UCSD-AML1 (cell line): ENCODE data around the gene SMG6.
"Not testable (repeated sequence)": the region's sequence is repeated elsewhere in the genome, so short reads cannot be mapped to it uniquely, and the experiment has no call there.

Source experiments
- DNase-seq: peaks from one replicate; lab custom pipeline; 2025; ENCODE audit not compliant: unreplicated experiment; lab: John Stamatoyannopoulos, UW

The SMG6 gene

DNA sequence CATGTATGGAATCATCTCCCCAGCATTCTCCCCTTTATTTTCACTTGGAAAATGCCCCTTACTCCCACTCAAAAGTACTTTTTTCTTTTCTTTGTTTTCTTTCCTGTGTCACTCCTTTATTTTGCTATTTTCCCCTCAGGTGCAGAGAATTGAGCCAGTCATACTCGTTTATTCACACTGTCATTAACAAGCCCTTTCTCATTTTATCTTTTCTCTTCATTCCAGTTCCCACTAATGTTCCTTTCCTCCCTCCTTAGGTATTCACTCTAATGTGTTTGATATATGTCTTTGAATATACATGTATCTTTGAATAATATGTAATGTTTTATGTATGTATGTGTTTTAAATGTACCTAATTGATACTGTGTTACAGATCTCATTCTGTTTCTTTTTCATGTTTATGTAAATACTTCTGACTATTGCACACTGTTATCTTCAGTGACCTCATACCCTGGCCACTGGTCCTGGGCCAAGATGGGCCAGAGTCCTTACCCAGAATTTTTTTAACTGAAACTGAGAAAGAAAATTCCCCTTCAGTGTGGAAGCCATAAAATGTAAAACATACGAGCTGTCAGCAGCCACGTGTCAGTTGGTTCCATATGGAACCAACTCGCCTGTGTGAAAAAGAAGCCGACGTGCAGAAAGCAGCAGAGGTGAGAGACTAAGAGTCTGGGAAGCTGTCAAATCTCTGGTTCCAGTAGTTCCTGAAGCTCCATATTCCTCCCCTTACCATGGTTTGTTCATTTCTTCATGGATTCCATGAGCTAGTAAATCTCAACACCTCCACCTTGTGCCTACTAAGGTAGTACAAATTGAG is 6.0 kb upstream of the SMG6 start:
- DNase-seq, result no peak

DNA sequence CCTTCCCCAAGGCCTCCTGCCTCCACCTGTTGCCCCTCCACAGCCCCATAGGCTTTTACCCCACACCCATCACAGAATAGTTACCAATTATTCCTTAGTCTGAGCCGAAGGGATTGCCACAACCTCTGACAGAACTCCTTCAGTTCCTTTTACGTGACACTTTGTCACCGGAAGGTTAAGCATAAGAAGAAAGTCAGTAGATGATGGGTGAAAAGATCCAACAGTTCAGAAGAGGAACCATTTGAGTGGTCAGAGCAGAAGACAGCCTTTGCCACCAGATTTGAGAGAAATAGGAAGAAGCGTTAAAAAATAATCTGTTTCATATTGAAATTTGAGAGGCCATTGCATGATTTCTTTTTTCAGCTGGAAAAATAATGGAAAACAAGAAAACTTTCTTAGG is 1.3 kb upstream of the SMG6 start:
- DNase-seq, result no peak

DNA sequence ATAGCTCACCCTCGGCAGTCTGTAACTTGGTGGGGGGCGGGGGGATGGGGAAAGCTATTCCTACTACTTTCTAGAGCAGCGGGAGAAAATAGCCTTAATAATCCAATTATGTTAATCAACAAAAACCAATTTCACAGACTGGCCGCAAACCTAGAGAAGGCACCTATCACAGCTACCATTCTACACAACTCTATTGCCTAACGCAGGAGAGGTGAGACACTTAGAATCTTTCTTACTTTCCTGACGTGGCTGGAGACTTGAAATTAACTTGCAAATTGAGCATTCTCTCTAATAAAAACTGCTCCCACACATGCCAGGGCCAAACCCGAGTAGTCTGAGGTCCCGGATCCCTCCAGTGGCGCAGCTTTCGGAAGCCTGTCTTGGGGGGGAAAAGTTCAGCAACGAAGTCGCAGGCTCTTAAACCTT is 794 bp downstream of the SMG6 start:
- DNase-seq, result no peak

DNA sequence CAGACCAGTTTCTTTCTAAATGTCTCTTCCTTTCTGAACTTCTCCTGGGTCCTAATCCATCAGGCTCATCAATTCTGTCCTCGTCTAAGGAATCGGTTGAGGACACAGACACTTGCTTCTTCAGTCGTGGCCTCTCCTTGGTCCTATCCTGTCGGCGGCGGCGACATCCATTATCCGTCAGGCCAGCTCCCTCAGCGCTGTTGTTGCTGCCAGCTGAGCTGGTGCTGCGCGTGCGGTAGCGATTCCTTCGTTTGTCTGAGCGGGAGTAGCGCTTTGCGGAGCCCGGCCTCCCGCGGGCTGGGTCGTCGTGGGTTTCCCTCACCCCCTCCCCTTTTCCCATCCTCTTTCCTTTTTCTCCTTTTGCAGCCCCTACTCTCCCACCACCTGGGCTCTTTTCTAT is 3.8 kb downstream of the SMG6 start:
- no peak for DNase-seq

DNA sequence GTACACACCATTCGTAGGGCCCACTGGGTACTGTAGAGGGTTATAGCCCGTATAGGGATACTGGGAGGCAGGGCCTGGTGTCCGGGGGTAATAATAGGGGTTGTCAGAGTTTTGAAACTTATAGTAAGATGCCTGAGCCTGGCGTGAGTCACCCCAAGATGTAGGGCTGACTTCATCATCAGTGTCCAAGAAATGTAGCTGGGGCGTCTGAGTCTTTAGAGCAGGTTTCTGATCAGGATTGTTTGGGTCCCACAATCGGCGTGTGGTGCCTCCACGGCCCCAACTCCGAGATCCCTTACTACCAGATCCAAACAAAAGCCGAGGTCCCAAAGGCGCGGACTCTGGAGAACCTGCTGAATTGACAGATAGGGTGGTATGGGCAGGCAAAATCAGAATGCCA is 4.4 kb downstream of the SMG6 start:
- no peak for DNase-seq

DNA sequence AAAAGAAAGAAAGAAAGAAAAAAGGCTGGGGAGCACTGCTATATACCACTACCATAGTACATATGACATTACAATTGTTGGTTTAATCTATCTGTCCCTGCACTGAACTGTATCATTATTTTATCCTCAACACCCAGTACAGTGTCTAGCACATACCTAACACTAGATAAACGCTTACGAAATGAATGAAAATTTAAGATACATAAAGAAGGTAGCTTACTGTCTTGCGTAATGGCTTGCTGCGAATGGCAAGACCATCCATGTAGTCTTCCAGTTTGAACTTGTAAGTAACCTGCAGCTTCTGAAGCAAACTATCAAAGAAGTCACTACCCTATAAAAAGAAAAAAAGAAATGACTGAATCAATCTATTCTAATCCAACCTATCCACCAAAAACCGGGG is 6.6 kb downstream of the SMG6 start:
- DNase-seq, result no peak

DNA sequence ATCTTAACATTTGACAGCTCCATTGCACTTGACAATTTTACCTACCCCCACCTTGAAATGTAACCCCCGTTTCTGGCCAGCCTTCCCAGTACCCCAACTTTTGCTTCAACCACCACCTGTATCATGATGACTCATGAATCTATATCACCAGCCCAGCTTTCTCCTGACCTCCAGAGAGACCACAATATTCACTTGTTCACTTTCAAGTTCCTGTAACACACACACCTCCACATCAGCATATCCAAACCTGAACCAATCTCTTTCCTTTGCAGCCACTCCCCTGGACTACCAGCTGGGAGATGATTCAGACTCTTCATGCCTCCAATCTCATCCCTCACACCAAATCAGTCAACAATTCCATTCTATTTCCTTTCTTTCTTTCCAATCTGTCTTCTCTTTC is 8.0 kb downstream of the SMG6 start:
- no peak for DNase-seq

DNA sequence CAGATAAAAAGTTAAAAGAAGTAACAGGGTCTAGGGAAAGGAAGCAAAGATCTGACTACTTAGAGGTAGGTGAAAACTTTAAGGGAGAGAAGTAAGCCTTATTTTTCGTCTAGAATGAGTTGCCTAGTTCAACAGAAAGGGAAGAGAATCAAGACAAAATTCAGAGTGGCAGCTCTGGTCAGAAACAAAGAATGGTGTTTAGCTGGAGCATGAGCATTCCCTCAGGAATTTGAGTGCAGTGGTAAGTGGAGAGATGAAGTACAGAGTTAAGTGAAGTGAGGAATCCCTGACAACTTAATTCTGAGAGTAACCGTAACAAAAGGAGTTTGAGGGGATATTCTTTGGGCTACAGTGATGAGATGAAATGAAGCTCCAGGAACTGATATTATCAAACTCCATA is 11.5 kb downstream of the SMG6 start:
- no peak for DNase-seq

DNA sequence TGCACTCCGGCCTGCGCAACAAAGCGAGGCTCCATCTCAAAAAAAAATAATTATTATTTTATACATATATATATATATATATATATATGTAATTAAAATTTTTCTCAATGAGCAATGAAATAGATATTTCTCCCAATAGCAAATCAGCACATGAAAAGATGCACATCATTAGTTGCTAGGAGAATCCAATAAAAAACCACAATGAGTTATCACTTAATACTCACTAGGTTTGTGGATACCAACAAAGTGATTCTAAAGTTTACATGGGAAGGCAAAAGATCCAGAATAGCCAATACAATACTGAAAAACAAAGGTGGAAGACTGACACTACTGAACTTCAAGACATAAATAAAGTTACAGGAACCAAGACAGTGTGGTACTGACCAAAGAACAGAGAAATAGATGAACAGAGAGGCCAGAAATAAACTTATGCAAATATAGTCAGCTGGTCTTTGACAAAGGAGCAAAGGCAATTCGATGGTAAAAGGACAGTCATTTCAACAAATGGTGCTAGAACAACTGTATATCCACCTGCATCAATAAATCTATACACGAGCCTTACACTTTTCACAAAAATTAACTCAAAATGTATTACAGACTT is 13.6 kb downstream of the SMG6 start:
- no peak for DNase-seq

DNA sequence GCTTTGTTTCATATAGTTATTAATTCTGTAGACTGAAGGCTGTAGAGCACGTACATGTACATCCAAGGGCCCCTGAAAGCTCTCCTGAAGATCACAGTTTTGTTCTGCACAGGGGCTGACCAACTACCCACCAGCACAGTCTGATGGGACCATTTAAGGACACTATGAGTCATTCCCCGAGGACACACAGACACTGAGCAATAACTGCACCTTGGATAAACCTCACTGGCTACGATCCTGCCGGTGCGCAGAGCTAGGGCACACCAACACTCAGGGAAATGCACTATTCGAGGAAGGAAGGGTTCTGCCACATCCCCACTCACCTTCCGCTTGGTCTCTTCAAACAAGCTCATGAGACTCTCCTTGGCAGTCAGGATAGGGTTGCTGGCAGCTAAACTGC is 20.3 kb downstream of the SMG6 start:
- DNase-seq, result no peak

DNA sequence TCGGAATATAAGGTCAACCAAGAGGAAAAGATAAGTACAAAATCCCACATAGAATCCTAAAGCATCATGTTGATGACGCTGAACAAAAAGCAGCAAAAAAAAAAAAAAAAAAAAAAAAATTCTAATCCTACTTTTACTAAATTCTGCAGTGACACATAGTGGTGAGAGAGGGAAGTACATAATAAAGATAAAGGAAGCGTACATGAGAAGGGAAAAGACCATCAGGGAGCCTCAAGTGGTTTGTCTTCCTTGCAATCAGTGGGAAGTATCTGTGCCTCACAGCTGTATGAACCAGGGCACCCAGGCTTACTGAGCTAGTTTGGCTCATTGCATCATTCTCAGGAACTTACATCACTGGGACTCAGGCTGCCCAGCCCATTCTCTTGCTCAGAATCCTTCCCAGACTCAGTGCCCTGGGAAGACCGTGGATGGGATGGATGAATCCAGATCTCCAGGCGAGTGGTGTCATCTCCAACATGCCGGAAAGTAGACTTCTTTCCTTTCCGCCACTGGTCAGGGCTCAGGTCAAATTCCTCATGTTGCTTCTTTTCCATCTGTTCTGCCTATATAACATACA is 21.2 kb downstream of the SMG6 start:
- DNase-seq, result peak; percentile 29

DNA sequence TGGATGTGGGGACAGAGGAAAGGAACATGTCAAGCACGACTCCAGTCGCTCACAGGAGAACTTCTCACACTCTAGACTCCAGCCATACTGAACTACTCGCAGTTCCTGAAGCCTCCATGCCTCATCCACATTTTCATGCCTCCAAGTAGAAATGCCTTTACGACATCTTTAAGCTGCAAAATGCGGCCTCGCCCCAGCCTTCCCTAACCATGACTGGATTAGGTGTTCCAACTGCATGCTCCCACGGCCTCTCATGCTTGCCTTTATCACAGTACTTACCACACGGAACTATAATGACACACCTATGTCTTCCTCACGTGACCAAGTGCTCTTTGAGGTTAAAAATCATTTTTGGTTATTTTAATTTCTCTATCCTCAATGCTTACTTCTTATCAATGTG is 23.9 kb downstream of the SMG6 start:
- DNase-seq, result no peak

DNA sequence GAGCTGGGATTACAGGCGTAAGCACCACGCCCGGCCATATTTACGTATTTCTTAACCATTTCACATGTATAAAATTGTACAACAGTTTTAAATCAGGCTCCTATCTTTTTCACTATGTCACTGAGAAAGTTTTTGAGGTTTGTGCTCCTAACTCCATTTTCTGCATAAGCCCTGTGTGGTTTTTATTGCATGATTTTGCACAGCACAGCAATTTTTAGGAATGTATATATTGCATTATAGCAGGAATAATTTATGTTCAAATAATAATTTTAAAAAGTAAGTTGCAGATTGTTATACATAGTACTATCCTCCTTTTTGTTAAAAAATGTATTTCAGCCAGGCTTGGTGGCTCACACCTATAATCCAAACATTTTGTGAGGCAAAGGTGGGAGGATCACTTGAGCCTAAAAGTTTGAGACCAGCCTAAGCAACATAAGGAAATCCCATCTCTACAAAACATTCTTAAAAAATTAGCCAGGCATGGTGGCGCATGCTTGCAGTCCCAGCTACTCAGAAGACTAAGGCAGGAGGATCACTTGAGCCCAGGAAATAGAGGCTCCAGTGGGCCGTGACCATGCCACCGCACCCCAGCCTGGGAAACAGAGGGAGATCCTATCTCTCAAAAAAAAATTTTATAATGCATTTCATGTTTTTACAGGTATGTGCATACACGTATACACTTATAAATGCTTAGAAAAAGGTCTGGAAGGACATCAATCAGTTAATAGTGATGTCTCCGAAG is 26.0 kb downstream of the SMG6 start:
- no peak for DNase-seq

DNA sequence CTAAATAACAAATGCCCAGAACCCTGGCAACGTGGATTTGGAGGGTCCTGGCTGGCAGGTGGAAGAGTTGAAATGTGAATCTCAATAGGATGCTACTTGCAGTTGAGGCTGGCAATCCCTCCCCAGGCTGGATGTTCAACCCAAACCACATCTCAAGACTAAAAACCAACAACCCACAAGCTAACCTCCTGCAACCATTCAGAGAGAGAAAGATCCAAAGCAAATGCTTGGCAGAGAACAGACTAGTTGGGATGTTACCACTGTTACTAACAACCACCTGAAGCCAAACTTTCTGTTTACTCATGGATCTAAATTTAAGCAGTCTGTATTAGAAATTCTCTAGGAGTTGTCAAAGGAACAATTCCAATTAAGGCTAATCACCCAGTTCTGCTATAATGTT is 27.9 kb downstream of the SMG6 start:
- no peak for DNase-seq

DNA sequence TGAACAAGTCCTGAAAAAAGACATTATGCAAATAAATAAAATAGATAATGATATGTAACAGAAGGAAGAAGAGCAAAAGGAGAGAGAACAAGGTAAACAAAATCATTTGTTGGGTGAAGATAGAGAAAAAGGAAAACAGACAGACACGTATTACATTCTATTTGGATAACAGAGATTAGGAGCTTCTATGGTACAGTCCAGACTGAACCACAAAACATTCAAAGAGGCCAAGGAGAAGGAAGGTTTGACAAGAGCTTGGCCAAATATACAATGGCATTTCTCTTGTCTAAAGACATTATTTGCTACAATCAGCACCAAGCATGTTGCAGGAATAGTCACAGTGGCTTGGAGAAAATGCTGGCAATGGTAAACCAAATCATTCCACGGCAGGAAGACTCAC is 29.2 kb downstream of the SMG6 start:
- DNase-seq, result no peak

DNA sequence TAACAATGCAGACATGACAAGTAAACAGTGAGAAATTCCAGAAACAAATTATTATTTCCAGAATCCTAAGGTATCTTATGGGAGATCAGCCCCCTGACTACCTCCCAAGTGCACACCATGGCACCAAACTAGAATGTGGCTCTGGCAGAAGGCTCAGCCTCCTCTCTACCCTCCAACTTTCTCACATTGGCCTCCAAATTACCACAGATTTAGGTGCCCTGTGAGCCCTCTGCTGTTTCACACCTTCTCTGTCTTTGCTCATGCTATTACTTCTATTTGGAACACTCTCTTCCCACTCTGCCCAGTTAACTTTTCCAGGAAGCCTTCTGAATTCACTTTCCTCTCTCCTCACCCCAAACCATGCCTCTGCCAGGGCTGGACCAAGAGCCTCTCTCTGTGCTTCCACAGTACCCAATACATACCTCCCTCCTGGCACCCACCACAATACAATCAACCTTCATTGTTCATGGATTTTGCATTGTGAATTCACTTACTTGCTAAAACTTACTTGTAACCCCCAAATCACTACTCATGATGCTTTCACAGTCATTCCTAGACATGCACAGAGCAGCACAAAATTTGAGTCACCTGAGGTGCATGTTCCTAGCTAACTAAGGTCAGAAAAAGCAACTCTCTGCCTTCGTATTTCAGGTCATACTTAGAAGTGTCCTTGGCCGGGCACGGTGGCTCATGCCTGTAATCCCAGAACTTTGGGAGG is 31.4 kb downstream of the SMG6 start:
- no peak for DNase-seq

DNA sequence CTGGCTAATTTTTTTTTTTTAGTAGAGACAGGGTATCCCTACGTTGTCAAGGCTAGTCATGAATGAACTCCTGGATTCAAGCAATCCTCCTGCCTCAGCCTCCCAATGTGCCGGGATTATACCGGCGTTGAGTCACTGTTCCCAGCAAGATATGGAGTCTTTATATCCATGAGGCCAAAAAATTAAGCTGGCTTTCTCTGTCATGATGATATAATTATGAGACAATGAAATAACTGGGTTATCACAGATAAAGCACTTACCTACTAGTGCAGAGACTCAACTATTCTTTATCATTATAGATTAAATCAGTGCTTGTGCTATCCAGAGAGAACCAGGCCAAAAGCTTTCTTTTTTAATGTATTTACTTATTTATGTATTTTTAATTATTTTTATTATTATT is 36.2 kb downstream of the SMG6 start:
- DNase-seq, result no peak

DNA sequence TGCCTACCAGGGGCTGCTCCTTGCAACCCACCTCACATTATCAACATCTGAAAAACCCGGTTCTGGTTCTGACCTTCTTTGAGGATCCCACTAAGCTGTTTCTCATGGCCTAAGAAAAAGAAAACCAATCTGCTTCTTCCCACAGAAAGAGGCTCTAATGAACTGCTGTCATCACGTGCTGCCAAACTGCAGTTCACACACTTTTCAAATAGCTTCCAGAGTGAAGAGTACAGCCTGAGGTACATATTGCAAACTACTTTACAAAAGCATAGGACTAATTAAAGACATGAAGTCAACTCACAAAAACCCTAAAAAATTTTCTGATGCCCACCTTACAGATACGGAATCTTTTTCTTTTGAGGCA is 36.7 kb downstream of the SMG6 start:
- DNase-seq, result no peak

DNA sequence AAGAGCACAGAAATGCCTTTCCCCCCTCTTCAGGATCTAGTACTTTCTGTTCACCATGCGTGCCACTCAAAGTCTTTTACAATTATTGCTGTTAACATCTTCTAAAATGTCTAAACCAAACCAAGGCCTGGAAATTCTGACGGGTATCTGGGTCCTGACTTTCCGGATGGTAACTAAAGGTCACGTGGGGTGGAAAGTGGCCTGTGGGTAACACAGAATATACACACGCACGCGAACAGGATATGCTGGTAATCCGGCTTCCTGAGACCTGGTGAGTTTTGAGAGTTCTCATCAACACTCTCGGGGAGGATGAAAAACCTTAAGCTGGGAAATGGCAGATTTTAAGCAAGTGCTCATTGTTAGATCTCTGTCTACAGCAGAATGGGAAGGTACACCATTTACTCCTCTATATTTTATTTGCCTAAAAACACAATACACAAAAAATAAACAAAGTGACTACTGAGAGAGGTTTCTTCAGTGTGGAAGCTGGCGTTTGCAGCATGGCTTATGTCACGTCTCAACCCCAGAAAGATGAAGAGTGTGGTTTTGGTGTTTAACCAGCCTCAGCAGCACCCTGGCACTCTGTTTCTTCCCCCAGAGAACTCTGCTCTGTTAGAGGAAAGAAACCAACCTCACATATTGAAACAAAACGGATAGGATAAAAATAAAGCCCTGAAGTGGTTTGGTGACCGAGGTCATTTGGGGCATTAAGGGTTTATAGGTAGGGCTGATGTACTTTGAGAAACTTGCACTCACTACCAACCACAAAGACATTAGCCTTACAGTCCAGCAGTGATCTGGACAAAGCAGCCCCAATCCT is 37.3 kb downstream of the SMG6 start:
- DNase-seq, result peak; percentile 71

DNA sequence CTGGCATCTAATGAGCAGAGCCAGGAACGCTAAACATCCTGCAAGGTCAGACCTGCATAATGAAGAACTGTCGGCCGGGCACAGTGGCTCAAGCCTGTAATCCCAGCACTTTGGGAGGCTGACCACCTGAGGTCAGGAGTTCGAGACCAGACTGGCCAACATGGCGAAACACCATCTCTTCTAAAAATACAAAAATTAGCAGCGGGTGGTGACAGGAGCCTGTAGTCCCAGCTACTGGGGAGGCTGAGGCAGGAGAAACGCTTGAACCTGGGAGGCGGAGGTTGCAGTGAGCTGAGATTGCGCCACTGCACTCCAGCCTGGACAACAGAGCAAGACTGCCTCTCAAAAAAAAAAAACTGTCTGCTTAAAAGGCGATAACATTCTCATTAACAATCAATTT is 38.4 kb downstream of the SMG6 start:
- DNase-seq, result not testable (repeated sequence)
